ENCODE measurements around the gene CD151.

Gene CD151

GRCh38 chr11:823441-824291 lies 9.1 kb upstream of the CD151 start:
- TF ChIP-seq YY1 (IDR thresholded peaks at IDR 0.05; ENCODE audit: insufficient read depth, insufficient read length) (no peak), SUZ12 (IDR thresholded peaks at IDR 0.05; ENCODE audit: extremely low read depth, insufficient read depth, insufficient read length) (no peak), ZNF274 (IDR thresholded peaks at IDR 0.05; ENCODE audit: low read depth, low read length) (no peak)
- H3K4me1 ChIP-seq (ENCODE audit: insufficient read depth, insufficient read length): peaks cover 36% of the 10 kb centered on the region
- peaks cover 46% of the 10 kb centered on the region for H3K27me3 ChIP-seq (ENCODE audit: insufficient read depth, insufficient read length)

GRCh38 chr11:824292-824880 lies 8.4 kb upstream of the CD151 start:
- no peak for DNase-seq (ENCODE audit: low read depth, low spot score)
- TF ChIP-seq ZNF274 (IDR thresholded peaks at IDR 0.05; ENCODE audit: low read depth, low read length) (no peak), YY1 (IDR thresholded peaks at IDR 0.05; ENCODE audit: insufficient read depth, insufficient read length) (no peak), SUZ12 (IDR thresholded peaks at IDR 0.05; ENCODE audit: extremely low read depth, insufficient read depth, insufficient read length) (no peak)
- no peaks in the 10 kb centered on the region for H3K9me3 ChIP-seq (ENCODE audit: insufficient read depth, low read length)
- H3K27me3 ChIP-seq (ENCODE audit: insufficient read depth, insufficient read length): peaks cover 52% of the 10 kb centered on the region
- peaks cover 39% of the 10 kb centered on the region for H3K36me3 ChIP-seq (ENCODE audit: insufficient read depth, insufficient read length, low read length)
- H3K9ac ChIP-seq (ENCODE audit: insufficient read length, low read depth): no peak overlapping the region
- H3K4me3 ChIP-seq (ENCODE audit: insufficient read length, low read depth): no peak overlapping the region
- peaks cover 36% of the 10 kb centered on the region for H3K4me1 ChIP-seq (ENCODE audit: insufficient read depth, insufficient read length)

More at GRCh38 chr11:823441-824291, 9.1 kb upstream of the CD151 start:
- Histone ChIP-seq H3K36me3 (ENCODE audit: insufficient read depth, insufficient read length, low read length) (peaks cover 39% of the 10 kb centered on the region), H3K4me3 (ENCODE audit: insufficient read length, low read depth) (no peak overlapping the region), H3K9ac (ENCODE audit: insufficient read length, low read depth) (no peak overlapping the region), H3K9me3 (ENCODE audit: insufficient read depth, low read length) (no peaks in the 10 kb centered on the region)
- DNase-seq (ENCODE audit: low read depth, low spot score): no peak

GRCh38 chr11:824942-825341 lies 7.8 kb upstream of the CD151 start:
- DNase-seq (ENCODE audit: low read depth, low spot score): no peak
- TF ChIP-seq ZNF274 (IDR thresholded peaks at IDR 0.05; ENCODE audit: low read depth, low read length) (no peak), SUZ12 (IDR thresholded peaks at IDR 0.05; ENCODE audit: extremely low read depth, insufficient read depth, insufficient read length) (no peak), YY1 (IDR thresholded peaks at IDR 0.05; ENCODE audit: insufficient read depth, insufficient read length) (no peak)

GRCh38 chr11:825366-826226 lies 7.2 kb upstream of the CD151 start:
- Histone ChIP-seq H3K36me3 (ENCODE audit: insufficient read depth, insufficient read length, low read length) (peaks cover 39% of the 10 kb centered on the region), H3K4me1 (ENCODE audit: insufficient read depth, insufficient read length) (peaks cover 37% of the 10 kb centered on the region), H3K27me3 (ENCODE audit: insufficient read depth, insufficient read length) (peaks cover 58% of the 10 kb centered on the region), H3K4me3 (ENCODE audit: insufficient read length, low read depth) (no peak overlapping the region), H3K9me3 (ENCODE audit: insufficient read depth, low read length) (no peaks in the 10 kb centered on the region), H3K9ac (ENCODE audit: insufficient read length, low read depth) (peak overlapping the region; percentile 38)
- DNase-seq (ENCODE audit: low read depth, low spot score): no peak
- TF ChIP-seq YY1 (IDR thresholded peaks at IDR 0.05; ENCODE audit: insufficient read depth, insufficient read length): no peak
- no peak for TF ChIP-seq SUZ12 (IDR thresholded peaks at IDR 0.05; ENCODE audit: extremely low read depth, insufficient read depth, insufficient read length)
- TF ChIP-seq ZNF274 (IDR thresholded peaks at IDR 0.05; ENCODE audit: low read depth, low read length): no peak

More at GRCh38 chr11:824942-825341, 7.8 kb upstream of the CD151 start:
- H3K27me3 ChIP-seq (ENCODE audit: insufficient read depth, insufficient read length): peaks cover 55% of the 10 kb centered on the region
- H3K4me1 ChIP-seq (ENCODE audit: insufficient read depth, insufficient read length): peaks cover 40% of the 10 kb centered on the region
- H3K9me3 ChIP-seq (ENCODE audit: insufficient read depth, low read length): no peaks in the 10 kb centered on the region
- H3K36me3 ChIP-seq (ENCODE audit: insufficient read depth, insufficient read length, low read length): peaks cover 39% of the 10 kb centered on the region
- no peak overlapping the region for H3K9ac ChIP-seq (ENCODE audit: insufficient read length, low read depth)
- no peak overlapping the region for H3K4me3 ChIP-seq (ENCODE audit: insufficient read length, low read depth)

- TF ChIP-seq SUZ12 (IDR thresholded peaks at IDR 0.05; ENCODE audit: extremely low read depth, insufficient read depth, insufficient read length) (no peak), YY1 (IDR thresholded peaks at IDR 0.05; ENCODE audit: insufficient read depth, insufficient read length) (no peak), ZNF274 (IDR thresholded peaks at IDR 0.05; ENCODE audit: low read depth, low read length) (no peak)
- DNase-seq (ENCODE audit: low read depth, low spot score): no peak
- H3K9ac ChIP-seq (ENCODE audit: insufficient read length, low read depth): peak overlapping the region; percentile 38
- H3K9me3 ChIP-seq (ENCODE audit: insufficient read depth, low read length): no peaks in the 10 kb centered on the region
- no peak overlapping the region for H3K4me3 ChIP-seq (ENCODE audit: insufficient read length, low read depth)
- H3K4me1 ChIP-seq (ENCODE audit: insufficient read depth, insufficient read length): peaks cover 31% of the 10 kb centered on the region
- H3K36me3 ChIP-seq (ENCODE audit: insufficient read depth, insufficient read length, low read length): peaks cover 34% of the 10 kb centered on the region
- H3K27me3 ChIP-seq (ENCODE audit: insufficient read depth, insufficient read length): peaks cover 58% of the 10 kb centered on the region
Measured at GRCh38 chr11:826227-826621, 6.5 kb upstream of the CD151 start.

- Histone ChIP-seq H3K9me3 (ENCODE audit: insufficient read depth, low read length) (no peaks in the 10 kb centered on the region), H3K4me1 (ENCODE audit: insufficient read depth, insufficient read length) (peaks cover 33% of the 10 kb centered on the region), H3K9ac (ENCODE audit: insufficient read length, low read depth) (peak overlapping the region; percentile 74), H3K36me3 (ENCODE audit: insufficient read depth, insufficient read length, low read length) (peaks cover 29% of the 10 kb centered on the region), H3K4me3 (ENCODE audit: insufficient read length, low read depth) (peak overlapping the region; percentile 28), H3K27me3 (ENCODE audit: insufficient read depth, insufficient read length) (peaks cover 64% of the 10 kb centered on the region)
- TF ChIP-seq ZNF274 (IDR thresholded peaks at IDR 0.05; ENCODE audit: low read depth, low read length) (no peak), YY1 (IDR thresholded peaks at IDR 0.05; ENCODE audit: insufficient read depth, insufficient read length) (no peak), SUZ12 (IDR thresholded peaks at IDR 0.05; ENCODE audit: extremely low read depth, insufficient read depth, insufficient read length) (no peak)
- no peak for DNase-seq (ENCODE audit: low read depth, low spot score)
Measured at GRCh38 chr11:826836-827145, 6.0 kb upstream of the CD151 start.

Measured in NT2/D1 (cell line).